ENCODE data around the gene MTG2. TPM values are rescaled to one million over a fixed set of nuclear protein-coding genes. Genes with fewer than 3 reads are reported as not detected.
A peak's percentile ranks its signal among the peaks of the same experiment; 100 is the strongest.

Gene MTG2
- total and polyA plus RNA-seq, 2 of the 13 experiments (the other 11 are each of a cell fraction or from before 2014, with no cell fraction given), result 20.4 to 37.8 TPM

GRCh38 chr20:62219992-62220665 lies 37.3 kb downstream of the MTG2 start, which contains the start of gene HRH3 (continued):
- TF ChIP-seq ZBTB10 (CRISPR knock-in tag; IDR thresholded peaks at IDR 0.05; ENCODE audit: borderline replicate concordance) (no peak), KAT8 (CRISPR knock-in tag; IDR thresholded peaks at IDR 0.05) (0 out of 2 replicates have a peak, but pooled peaks have one; percentile 28), ZBTB33 (CRISPR knock-in tag; IDR thresholded peaks at IDR 0.05) (no peak), NFIB (CRISPR knock-in tag; IDR thresholded peaks at IDR 0.05; ENCODE audit: borderline replicate concordance) (no peak), ZHX2 (IDR thresholded peaks at IDR 0.05; ENCODE audit: low read depth) (no peak), ZHX2 (CRISPR knock-in tag; IDR thresholded peaks at IDR 0.05; ENCODE audit: borderline replicate concordance) (peak; percentile 3; the same call in 1 of the 2 replicates), ZNF772 (CRISPR knock-in tag; IDR thresholded peaks at IDR 0.05) (no peak), ZNF572 (CRISPR knock-in tag; IDR thresholded peaks at IDR 0.05) (no peak), THAP8 (CRISPR knock-in tag; IDR thresholded peaks at IDR 0.05; ENCODE audit: borderline replicate concordance) (no peak), SNAPC2 (CRISPR knock-in tag; IDR thresholded peaks at IDR 0.05) (no peak), SP2 (CRISPR knock-in tag; IDR thresholded peaks at IDR 0.05) (no peak; the same call in 1 of the 2 replicates), PBX3 (CRISPR knock-in tag; IDR thresholded peaks at IDR 0.05; ENCODE audit: borderline replicate concordance) (0 out of 2 replicates have a peak, but pooled peaks have one; percentile 40), ZBTB46 (CRISPR knock-in tag; IDR thresholded peaks at IDR 0.05; ENCODE audit: borderline replicate concordance) (no peak), SIN3B (IDR thresholded peaks at IDR 0.05; ENCODE audit: low read length) (no peak)

Data from HepG2 (cell line).